Adrenal gland (tissue), 12 donors: Measurements from ENCODE around the gene UST. TPM values are rescaled to one million over a fixed set of nuclear protein-coding genes. Genes with fewer than 3 reads are reported as not detected.

Experiments
- DNase-seq, 7 donors: peaks; one replicate each; pipeline ENCODE4 v3.0.0-alpha.2; 2019 to 2020
- H3K27ac ChIP-seq, 5 donors: fragments of 200-600 bp; sonication (generic) in 4 of 5; 1 replicate in 3 of 5; 2 replicates in 2 of 5; pipeline versions ENCODE4 v1.5.1 to v1.8.0; 2016 to 2020; ENCODE audit warnings: mild to moderate bottlenecking in 1 of 5
- H3K27me3 ChIP-seq: fragments of 200-600 bp; 2 replicates; pipeline ENCODE4 v1.8.0; 2021
- H3K36me3 ChIP-seq, 2 donors: fragments of 200-600 bp; replicated peaks in 1 of 2; 1 replicate in 1 of 2; 2 replicates in 1 of 2; pipeline versions ENCODE4 v1.5.1 to v1.8.0; 2018 to 2022
- H3K4me1 ChIP-seq, 2 donors: fragments of 200-600 bp; replicated peaks in 1 of 2; 1 replicate in 1 of 2; 2 replicates in 1 of 2; pipeline versions ENCODE4 v1.5.1 to v1.8.0; 2018 to 2021
- H3K4me3 ChIP-seq, 4 donors: fragments of 200-600 bp; sonication (generic) in 3 of 4; one replicate each; pipeline ENCODE4 v1.5.1; 2016 to 2018
- H3K9me3 ChIP-seq, 3 donors: fragments of 200-600 bp; sonication (generic) in 1 of 3; replicated peaks in 1 of 3; 1 replicate in 2 of 3; 2 replicates in 1 of 3; pipeline versions ENCODE4 v1.5.1 to v1.8.0; 2016 to 2021
- CTCF ChIP-seq, 6 experiments: fragments of 450-650 bp in 4 of 6; fragments of 200-600 bp in 2 of 6; sonication (generic) in 1 of 6; IDR thresholded peaks; 1 replicate in 5 of 6; 2 replicates in 1 of 6; pipeline versions ENCODE4 v1.5.1 to v1.8.0; 2016 to 2021; ENCODE audit warnings: antibody characterized with exemption in 6 of 6, mild to moderate bottlenecking in 2 of 6, moderate library complexity in 1 of 6
- POLR2A ChIP-seq, 2 donors: fragments of 450-650 bp; IDR thresholded peaks; one replicate each; pipeline ENCODE4 v1.6.1; 2017; ENCODE audit warnings: antibody characterized with exemption in 2 of 2, mild to moderate bottlenecking in 2 of 2, moderate library complexity in 1 of 2
- WGBS, 4 donors: extraction: QIAGEN DNeasy Blood & Tissue Kit in 2 of 4; methylation state at CpG; one replicate each; pipeline versions ENCODE4 v1.1.5 to v1.1.7; 2013 to 2017; 5-methylcytosine and 5-hydroxymethylcytosine counted together
- intact Hi-C, 2 donors: fragments of 100-400 bp; cut with DNase I; formaldehyde crosslinking; loops; one replicate each; pipeline versions ENCODE4 v1.14.1 to v1.15.0; 2022 to 2023
- polyA plus RNA-seq, 3 donors: library from polyadenylated mRNA; stranded (reverse); fragments of 200-250 nt in 2 of 3; fragments of 350-450 nt in 1 of 3; fragmentation: Illumina TruSeq in 1 of 3; extraction: RNeasy Lipid Tissue Mini Kit (QIAGEN cat#74804) in 1 of 3; gene quantifications; one replicate each; pipeline ENCODE4 v1.2.3, GENCODE V29; 2013 to 2014
- total RNA-seq, 9 donors: library from RNA; depleted of rRNA in 4 of 9; stranded (reverse); fragments of >200 nt in 4 of 9; fragments of 120-200 nt in 1 of 9; fragmentation: NEBNext Ultra II Directional in 1 of 9; extraction: Animal tissue kit (Norgen Biotek cat#: 25700) in 1 of 9; gene quantifications; one replicate each; pipeline versions ENCODE4 v1.1.0 to v1.2.4, GENCODE V29; 2013 to 2023
- donor health status: healthy with polysubstance abuse.
- donor health status: Bipolar disorder and iron deficiency.
- donor health status: DM: yes; HTN: yes; CAD: no.
- donor health status: DM: no; HTN: no; CAD: no.
- donor health status: DM: no; HTN: no; CAD: no.
- donor health status: DM: yes; HTN: yes; CAD: no.

Gene UST
- total and polyA plus RNA-seq, 12 donors: 5.9 to 37.4 (median 18.3) TPM

DNA sequence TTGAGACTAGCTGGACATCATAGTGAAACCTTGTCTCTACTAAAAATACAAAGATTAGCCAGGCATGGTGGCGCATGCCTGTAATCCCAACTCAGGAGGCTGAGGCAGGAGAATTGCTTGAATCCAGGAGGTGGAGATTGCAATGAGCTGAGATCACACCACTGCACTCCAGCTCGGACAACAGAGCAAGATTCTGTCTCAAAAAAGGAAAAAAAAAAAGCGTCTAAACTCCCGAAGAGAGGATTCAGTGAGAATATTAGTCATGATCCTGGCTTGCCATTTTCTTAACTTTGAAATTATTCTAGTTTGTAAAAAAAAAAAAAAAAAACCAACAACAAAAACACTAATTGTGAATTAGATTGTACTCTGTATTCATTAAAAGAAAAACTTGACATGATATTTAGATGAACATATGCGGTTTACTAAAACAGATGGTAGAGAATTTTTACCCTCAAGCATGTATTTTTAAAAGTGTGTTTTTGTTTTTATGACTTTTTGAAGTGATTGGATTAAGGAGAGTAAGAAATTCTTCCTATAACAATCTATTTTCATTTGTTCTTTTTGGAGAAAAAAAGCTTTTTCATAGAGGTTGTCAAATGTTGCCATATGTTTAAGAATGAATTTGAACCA is 80.7 kb downstream of the UST start:
- no peak overlapping the region for H3K27ac ChIP-seq
- intact Hi-C loops: no loop called here
- no peaks in the 10 kb centered on the region for H3K9me3 ChIP-seq
- no peak overlapping the region for H3K4me3 ChIP-seq
- no peaks in the 10 kb centered on the region for H3K36me3 ChIP-seq
- 60 to 75% (median 65%) methylated on average over 5 of the region's 5 CpGs for WGBS, 4 donors
- no peak for DNase-seq
- no peaks in the 10 kb centered on the region for H3K4me1 ChIP-seq
- TF ChIP-seq POLR2A (IDR thresholded peaks at IDR 0.05) (no peak), CTCF (IDR thresholded peaks at IDR 0.05) (no peak)
- H3K27me3 ChIP-seq: no peaks in the 10 kb centered on the region

DNA sequence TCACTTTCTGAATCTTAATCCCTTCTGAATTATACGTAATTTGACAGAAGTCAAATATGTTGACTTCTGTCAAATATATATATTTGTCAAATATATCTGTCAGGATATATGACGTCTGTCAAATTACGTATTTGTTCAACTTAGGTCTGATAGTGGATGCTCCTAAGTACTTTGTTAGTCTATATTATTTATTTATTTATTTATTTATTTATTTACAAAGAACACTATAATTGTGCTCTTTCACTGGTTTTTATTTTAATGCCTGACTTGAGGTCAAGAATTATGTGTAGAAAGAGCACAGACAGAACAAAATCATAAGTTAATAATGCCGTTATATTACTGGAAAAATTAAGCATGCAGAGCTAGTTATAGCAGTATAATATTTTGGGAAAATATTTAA is 81.2 kb downstream of the UST start:
- 95 to 98% (median 96%) methylated on average over 4 of the region's 4 CpGs for WGBS, 4 donors
- no peak for DNase-seq
- H3K36me3 ChIP-seq: no peaks in the 10 kb centered on the region
- no peaks in the 10 kb centered on the region for H3K9me3 ChIP-seq
- TF ChIP-seq POLR2A (IDR thresholded peaks at IDR 0.05): no peak
- no peak for TF ChIP-seq CTCF (IDR thresholded peaks at IDR 0.05)
- H3K4me1 ChIP-seq: no peaks in the 10 kb centered on the region
- intact Hi-C loops: no loop called here
- H3K27me3 ChIP-seq: no peaks in the 10 kb centered on the region
- H3K27ac ChIP-seq: no peak overlapping the region
- H3K4me3 ChIP-seq: no peak overlapping the region

DNA sequence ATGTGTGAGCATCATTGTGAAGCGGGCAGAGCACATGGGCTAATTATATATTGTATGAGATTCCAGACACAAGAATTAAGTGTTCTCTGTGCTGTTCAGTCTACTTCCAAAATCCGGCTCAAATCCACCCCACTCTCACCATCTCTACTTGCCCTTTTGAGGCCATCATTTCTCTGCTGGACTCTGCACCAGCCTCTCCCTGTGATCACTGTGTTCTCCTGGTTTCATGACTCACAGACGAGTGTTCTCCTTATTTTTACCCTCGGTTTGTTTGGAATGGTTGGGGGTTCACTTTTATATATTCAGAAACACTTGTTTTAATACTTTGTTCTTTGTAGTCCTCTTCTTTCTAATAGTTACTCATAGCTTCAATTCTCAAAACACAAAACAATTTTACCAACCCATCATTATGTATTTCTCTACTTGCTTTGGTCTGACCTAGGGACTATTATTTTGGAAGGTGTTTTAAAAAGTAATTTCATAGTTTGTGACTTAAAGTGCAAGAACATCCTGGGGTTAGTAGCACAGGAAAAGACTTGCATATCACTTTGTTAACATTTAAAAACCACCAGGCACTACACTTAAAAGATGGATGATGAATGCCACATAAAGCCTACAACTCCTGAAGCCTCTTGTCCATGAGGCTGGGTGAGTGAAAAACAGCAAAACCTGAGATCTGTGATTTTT is 82.7 kb downstream of the UST start:
- Histone ChIP-seq H3K36me3 (no peaks in the 10 kb centered on the region), H3K4me1 (no peaks in the 10 kb centered on the region), H3K27ac (no peak overlapping the region), H3K4me3 (no peak overlapping the region), H3K9me3 (no peaks in the 10 kb centered on the region), H3K27me3 (no peaks in the 10 kb centered on the region)
- TF ChIP-seq CTCF (IDR thresholded peaks at IDR 0.05) (no peak), POLR2A (IDR thresholded peaks at IDR 0.05) (no peak)
- DNase-seq: no peak
- intact Hi-C loops: no loop called here
- 82 to 90% (median 88%) methylated on average over 4 of the region's 4 CpGs for WGBS, 4 donors

GRCh38 chr6:148830614-148831013 is 83.8 kb downstream of the UST start:
- H3K27me3 ChIP-seq: no peaks in the 10 kb centered on the region
- no peak overlapping the region for H3K4me3 ChIP-seq
- WGBS, 4 donors: 85 to 88% (median 87%) methylated on average over 3 of the region's 3 CpGs
- no peaks in the 10 kb centered on the region for H3K36me3 ChIP-seq
- intact Hi-C loops: no loop called here
- H3K27ac ChIP-seq: no peak overlapping the region
- TF ChIP-seq POLR2A (IDR thresholded peaks at IDR 0.05): no peak
- TF ChIP-seq CTCF (IDR thresholded peaks at IDR 0.05): no peak
- DNase-seq: no peak
- no peaks in the 10 kb centered on the region for H3K9me3 ChIP-seq
- H3K4me1 ChIP-seq: no peaks in the 10 kb centered on the region
